GM12874 (cell line): ENCODE data around the gene GPI.

Experiments
- TF ChIP-seq, protein P1 (sequence below): IDR thresholded peaks from 2 replicates; pipeline ENCODE4 v1.5.1; 2011; ENCODE audit warnings: low read depth, mild to moderate bottlenecking, control low read depth, low read length, moderate library complexity; ENCODE audit not compliant: insufficient read depth

Gene GPI

DNA sequence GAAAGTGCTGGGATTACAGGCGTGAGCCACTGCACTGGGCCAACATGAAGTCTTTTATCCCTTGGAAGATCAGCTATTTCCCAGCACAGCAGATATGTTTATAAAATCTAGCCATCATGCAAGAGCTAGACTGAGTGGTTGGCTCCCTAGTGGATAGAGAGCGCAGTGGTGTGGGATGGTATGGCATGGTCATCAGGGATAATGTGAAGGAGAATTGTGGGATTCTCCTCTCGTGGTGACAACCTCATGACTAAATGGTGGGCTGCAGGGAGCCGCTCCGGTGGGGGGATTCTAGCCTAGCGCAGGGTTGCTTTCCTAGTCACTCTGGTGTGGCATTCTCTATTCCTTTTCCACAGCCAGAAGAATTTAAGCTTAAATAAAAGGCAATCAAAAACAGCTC lies 43.3 kb upstream of the GPI start:
- TF ChIP-seq, protein P1, sequence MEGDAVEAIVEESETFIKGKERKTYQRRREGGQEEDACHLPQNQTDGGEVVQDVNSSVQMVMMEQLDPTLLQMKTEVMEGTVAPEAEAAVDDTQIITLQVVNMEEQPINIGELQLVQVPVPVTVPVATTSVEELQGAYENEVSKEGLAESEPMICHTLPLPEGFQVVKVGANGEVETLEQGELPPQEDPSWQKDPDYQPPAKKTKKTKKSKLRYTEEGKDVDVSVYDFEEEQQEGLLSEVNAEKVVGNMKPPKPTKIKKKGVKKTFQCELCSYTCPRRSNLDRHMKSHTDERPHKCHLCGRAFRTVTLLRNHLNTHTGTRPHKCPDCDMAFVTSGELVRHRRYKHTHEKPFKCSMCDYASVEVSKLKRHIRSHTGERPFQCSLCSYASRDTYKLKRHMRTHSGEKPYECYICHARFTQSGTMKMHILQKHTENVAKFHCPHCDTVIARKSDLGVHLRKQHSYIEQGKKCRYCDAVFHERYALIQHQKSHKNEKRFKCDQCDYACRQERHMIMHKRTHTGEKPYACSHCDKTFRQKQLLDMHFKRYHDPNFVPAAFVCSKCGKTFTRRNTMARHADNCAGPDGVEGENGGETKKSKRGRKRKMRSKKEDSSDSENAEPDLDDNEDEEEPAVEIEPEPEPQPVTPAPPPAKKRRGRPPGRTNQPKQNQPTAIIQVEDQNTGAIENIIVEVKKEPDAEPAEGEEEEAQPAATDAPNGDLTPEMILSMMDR = no peak

- TF ChIP-seq, protein P1 = no peak
These were observed 41.4 kb upstream of the GPI start for GRCh38 chr19:34323433-34324204.

- TF ChIP-seq, protein P1 = no peak
These were observed 40.7 kb upstream of the GPI start for GRCh38 chr19:34324320-34324719.

GRCh38 chr19:34325181-34325580 lies 39.8 kb upstream of the GPI start:
- TF ChIP-seq, protein P1 = no peak

DNA sequence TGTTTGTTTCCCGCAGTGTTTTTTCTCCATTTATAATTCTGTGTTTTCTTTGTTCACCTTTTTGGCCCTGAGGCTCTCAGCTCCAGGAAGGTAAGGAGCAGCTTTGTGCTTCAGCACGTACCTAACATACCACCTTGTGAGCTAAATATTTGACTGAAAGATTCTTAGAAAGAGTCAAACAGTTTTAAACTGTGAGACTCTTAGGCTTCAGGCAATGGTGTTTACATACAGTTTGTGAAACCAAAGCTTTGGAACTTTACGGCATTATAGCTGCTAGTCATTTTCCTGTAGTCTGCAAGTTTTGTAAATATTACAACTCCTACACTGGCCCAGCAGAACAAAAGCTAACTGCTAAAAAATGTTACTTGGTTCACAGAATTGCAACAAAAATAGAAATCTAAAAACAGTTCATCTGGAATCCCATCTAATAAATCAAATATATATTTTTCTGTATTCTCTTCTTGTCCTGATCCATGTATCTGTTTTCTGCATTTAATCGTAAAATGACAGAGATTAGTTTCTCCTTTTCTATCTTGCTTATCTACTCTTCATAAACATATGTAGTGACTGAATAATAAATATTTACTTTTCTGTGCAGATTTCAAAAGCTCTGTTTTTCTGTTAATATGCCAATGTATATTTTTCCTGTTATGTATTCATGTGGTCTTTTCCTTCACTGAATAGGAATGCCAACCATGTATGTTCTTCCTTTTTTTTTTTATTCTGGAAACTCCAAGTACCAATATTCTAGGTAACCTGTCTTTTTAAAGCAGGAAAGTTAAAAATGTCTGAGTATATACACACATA lies 38.8 kb upstream of the GPI start:
- TF ChIP-seq, protein P1 = no peak

- TF ChIP-seq, protein P1 = no peak
These were observed 37.1 kb upstream of the GPI start for GRCh38 chr19:34327851-34328250.

- TF ChIP-seq, protein P1 = no peak
These were observed 36.0 kb upstream of the GPI start for GRCh38 chr19:34328982-34329381.
